ENCODE measurements around the gene APPL2.
A peak's percentile ranks its signal among the peaks of the same experiment; 100 is the strongest.

Gene APPL2

DNA sequence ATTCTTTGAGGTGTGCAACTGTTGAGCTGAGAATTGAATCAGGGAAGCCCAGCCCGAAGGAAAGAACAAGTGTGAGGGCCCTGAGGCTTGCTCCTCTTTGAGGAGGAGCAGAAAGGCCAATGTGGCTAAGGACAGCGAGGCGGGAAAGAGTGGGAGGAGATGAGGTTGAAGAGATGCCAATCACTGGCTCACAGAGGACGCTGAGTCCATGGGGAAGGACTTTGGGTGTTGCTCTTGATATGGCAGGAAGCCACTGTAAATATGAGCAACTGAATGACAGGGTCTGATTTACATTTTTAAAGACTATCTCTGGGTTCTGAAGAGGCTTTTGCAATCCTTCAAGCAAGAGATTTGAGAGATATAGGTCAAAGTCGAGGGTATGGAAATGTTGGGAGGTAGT is 3.3 kb upstream of the APPL2 start:
- in situ Hi-C loops (cut with HindIII; ENCODE audit: low pct_ligation_motif_present, low sequenced_read_pairs) = no loop called here
- TF ChIP-seq, protein P1, sequence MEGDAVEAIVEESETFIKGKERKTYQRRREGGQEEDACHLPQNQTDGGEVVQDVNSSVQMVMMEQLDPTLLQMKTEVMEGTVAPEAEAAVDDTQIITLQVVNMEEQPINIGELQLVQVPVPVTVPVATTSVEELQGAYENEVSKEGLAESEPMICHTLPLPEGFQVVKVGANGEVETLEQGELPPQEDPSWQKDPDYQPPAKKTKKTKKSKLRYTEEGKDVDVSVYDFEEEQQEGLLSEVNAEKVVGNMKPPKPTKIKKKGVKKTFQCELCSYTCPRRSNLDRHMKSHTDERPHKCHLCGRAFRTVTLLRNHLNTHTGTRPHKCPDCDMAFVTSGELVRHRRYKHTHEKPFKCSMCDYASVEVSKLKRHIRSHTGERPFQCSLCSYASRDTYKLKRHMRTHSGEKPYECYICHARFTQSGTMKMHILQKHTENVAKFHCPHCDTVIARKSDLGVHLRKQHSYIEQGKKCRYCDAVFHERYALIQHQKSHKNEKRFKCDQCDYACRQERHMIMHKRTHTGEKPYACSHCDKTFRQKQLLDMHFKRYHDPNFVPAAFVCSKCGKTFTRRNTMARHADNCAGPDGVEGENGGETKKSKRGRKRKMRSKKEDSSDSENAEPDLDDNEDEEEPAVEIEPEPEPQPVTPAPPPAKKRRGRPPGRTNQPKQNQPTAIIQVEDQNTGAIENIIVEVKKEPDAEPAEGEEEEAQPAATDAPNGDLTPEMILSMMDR (IDR thresholded peaks at IDR 0.05; ENCODE audit: low read depth, low read length, missing control alignments) = no peak
- DNase-seq = no peak
- H3K27me3 ChIP-seq (replicated peaks) = no peaks in the 10 kb centered on the region
- H3K4me3 ChIP-seq (ENCODE audit: low read depth, low read length) = no peak overlapping the region
- no peaks in the 10 kb centered on the region for H3K36me3 ChIP-seq (replicated peaks)
- no peak overlapping the region for H3K27ac ChIP-seq

DNA sequence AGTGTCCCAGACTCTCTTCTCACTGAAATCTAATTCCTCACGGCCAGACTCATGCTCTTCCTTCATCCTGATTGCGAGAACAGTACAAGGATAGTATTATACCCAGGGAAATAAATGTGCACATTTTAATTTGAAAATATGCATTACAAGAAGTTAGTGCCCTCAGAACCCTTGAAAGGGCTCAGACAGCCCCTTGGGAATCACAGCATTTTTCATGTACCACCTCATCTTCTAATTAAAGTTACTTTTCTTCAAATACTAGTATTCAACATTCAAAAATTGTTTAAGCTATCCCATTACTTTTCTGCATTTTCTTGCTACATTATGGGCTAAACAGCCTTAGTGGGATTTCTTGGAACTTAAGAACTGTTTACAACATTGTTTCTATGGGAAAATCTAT is 1.7 kb upstream of the APPL2 start:
- Histone ChIP-seq H3K27me3 (replicated peaks) (no peaks in the 10 kb centered on the region), H3K36me3 (replicated peaks) (no peaks in the 10 kb centered on the region), H3K27ac (no peak overlapping the region), H3K4me3 (ENCODE audit: low read depth, low read length) (no peak overlapping the region)
- DNase-seq = no peak
- in situ Hi-C loops (cut with HindIII; ENCODE audit: low pct_ligation_motif_present, low sequenced_read_pairs) = no loop called here
- TF ChIP-seq, protein P1 (IDR thresholded peaks at IDR 0.05; ENCODE audit: low read depth, low read length, missing control alignments) = no peak

DNA sequence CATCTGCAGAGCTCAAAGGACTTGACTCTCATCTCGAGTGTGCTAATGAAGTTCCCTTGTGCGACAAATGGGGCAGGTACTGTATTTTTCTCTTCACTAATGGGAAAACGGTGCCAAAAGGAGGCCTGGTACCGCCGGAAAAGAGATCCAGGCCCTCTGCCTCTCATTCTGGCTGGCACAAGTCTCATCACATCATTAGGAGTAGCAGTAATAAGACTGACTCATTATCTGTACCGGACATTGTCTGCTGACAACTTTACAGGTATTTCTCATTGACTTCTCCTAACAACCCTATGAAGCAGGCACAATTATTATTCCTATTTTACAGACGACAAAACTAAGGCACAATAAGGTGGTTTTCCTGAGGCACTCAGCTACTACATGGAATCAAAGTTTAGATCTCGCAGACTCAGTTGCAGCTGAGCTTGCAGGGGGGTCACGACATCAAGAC is 668 bp downstream of the APPL2 start:
- peak overlapping the region; percentile 62 for H3K4me3 ChIP-seq (ENCODE audit: low read depth, low read length)
- in situ Hi-C loops (cut with HindIII; ENCODE audit: low pct_ligation_motif_present, low sequenced_read_pairs) = no loop called here

DNA sequence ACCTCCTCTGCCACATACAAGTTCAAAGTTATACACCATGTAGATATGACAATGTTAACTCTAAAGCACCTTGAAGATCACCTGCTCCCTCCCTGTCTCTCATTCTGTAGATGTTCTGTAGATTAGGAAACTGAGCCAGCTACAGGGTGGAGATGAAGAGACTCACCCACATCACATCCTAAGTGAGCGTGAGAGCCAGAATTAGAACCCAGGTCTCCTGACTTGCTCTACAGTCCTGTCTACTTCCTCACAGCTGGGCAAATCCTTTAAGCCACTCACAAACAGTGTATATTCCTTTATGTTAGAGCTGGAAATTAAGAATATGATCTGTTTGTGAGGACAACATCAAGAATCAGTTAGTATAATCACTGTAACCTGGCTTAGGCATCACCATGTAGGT is 1.8 kb downstream of the APPL2 start:
- TF ChIP-seq, protein P1 (IDR thresholded peaks at IDR 0.05; ENCODE audit: low read depth, low read length, missing control alignments) = no peak
- in situ Hi-C loops (cut with HindIII; ENCODE audit: low pct_ligation_motif_present, low sequenced_read_pairs) = no loop called here
- no peaks in the 10 kb centered on the region for H3K27me3 ChIP-seq (replicated peaks)
- no peak overlapping the region for H3K4me3 ChIP-seq (ENCODE audit: low read depth, low read length)
- no peak for DNase-seq
- no peaks in the 10 kb centered on the region for H3K36me3 ChIP-seq (replicated peaks)
- H3K27ac ChIP-seq = no peak overlapping the region

More for the DNA sequence above, 668 bp downstream of the APPL2 start:
- TF ChIP-seq, protein P1 (IDR thresholded peaks at IDR 0.05; ENCODE audit: low read depth, low read length, missing control alignments) = no peak
- Histone ChIP-seq H3K36me3 (replicated peaks) (no peaks in the 10 kb centered on the region), H3K27ac (no peak overlapping the region), H3K27me3 (replicated peaks) (no peaks in the 10 kb centered on the region)
- DNase-seq = no peak

DNA sequence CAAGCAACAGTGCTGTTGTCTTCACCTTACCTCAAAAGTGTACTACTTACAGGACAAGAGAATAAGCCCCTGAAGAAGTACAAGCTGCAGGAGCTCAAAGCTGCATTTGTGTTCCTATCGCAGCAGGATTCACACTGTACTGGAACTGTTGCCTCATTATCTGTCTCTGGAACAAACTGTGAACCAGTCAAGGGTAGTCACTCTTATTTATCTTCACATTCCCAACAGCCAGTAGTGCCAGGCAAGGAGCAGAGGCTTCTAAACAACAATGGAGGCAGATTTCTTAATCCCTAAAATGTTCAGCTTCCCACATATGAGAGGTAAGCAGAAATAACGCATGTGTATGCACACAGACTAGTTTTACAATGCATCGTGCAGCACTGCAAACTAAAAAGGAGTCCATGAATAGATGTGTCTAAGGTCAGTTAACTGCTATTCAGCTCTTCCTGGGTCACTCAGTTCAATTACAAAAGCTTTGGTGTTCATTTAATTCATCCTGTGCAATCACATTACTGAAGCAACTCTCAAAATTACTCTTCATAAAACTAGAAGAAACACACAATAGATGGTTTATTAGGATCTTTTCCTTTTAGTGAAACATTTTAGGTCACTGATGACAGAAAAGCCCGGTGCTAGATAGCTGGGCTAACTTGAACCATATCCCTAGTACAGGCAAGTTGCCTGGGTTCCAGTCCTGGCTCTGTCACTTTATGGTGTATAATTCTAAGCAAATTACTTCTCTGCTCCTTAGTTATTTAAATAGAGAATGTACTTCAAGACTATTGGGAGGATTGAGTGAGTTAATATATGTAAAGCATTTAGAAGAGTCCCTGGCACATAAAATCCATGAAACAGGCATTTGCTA is 2.7 kb downstream of the APPL2 start:
- in situ Hi-C loops (cut with HindIII; ENCODE audit: low pct_ligation_motif_present, low sequenced_read_pairs) = no loop called here
- Histone ChIP-seq H3K4me3 (ENCODE audit: low read depth, low read length) (no peak overlapping the region), H3K27ac (no peak overlapping the region), H3K27me3 (replicated peaks) (no peaks in the 10 kb centered on the region), H3K36me3 (replicated peaks) (no peaks in the 10 kb centered on the region)
- no peak for DNase-seq
- TF ChIP-seq, protein P1 (IDR thresholded peaks at IDR 0.05; ENCODE audit: low read depth, low read length, missing control alignments) = no peak

All from brain microvascular endothelial cell (primary cell).